ENCODE measurements around the gene CDK14.

CDK14 gene

DNA sequence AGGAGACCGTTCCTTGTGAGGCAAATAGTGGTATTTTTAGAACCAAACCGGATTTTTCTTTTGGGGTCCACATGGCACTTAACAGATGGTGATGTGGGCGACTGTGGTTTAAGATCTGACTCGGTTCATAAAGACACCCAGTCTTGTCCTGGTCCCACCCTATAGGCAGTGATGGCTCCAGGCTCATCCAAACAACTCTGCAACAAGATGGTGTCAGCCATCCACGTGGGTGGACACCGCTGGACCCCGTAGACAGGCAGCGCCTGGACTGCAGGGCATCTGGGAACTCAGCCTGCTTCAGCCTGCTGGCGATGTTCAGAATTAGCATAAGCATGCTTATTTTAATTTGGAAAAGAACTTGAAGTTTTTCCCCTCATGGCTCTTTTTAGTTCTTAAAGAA lies 409.7 kb downstream of the CDK14 start:
- no peak overlapping the region for H3K27ac ChIP-seq
- TF ChIP-seq, protein P1, sequence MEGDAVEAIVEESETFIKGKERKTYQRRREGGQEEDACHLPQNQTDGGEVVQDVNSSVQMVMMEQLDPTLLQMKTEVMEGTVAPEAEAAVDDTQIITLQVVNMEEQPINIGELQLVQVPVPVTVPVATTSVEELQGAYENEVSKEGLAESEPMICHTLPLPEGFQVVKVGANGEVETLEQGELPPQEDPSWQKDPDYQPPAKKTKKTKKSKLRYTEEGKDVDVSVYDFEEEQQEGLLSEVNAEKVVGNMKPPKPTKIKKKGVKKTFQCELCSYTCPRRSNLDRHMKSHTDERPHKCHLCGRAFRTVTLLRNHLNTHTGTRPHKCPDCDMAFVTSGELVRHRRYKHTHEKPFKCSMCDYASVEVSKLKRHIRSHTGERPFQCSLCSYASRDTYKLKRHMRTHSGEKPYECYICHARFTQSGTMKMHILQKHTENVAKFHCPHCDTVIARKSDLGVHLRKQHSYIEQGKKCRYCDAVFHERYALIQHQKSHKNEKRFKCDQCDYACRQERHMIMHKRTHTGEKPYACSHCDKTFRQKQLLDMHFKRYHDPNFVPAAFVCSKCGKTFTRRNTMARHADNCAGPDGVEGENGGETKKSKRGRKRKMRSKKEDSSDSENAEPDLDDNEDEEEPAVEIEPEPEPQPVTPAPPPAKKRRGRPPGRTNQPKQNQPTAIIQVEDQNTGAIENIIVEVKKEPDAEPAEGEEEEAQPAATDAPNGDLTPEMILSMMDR (conservative IDR thresholded peaks at IDR 0.05) = no peak

DNA sequence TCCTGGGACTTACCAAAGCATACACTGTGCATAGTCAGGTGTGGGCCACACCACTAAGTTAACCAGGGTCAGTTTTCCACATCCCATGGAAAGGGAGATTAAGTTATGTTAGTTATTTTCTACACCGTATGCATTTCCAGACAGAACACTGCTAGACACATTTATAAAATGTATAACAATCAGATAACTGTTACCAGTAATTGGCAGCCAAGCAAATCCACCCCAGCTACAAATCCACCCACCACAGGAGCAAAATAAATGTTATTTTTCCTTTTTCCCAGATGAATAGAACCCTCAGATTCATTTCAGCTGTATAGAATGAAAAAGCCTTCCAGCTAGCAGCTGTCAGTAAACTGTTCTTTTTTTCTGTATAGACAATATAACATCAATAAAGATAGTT lies 411.2 kb downstream of the CDK14 start:
- H3K27ac ChIP-seq = no peak overlapping the region
- TF ChIP-seq, protein P1 (conservative IDR thresholded peaks at IDR 0.05) = no peak

DNA sequence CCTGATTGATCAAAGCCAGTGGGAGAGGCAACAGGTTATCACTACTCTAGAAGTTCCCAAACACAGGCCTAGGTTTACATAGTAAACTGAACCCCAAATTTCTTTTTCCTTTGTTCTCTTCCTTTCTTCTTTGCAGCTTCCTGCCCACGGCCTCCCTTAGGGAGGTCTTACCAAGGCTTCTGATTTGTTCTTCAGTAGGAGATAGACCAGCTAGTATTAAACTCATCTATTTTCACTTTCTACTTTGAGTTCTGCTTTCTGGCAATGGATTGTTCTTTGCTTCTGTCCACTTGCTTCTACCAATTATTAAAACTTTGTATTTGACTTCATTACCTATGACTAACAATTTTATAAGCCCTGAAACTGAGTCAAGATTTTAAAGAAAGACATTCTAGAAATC lies 417.0 kb downstream of the CDK14 start:
- TF ChIP-seq, protein P1 (conservative IDR thresholded peaks at IDR 0.05) = no peak
- no peak overlapping the region for H3K27ac ChIP-seq

DNA sequence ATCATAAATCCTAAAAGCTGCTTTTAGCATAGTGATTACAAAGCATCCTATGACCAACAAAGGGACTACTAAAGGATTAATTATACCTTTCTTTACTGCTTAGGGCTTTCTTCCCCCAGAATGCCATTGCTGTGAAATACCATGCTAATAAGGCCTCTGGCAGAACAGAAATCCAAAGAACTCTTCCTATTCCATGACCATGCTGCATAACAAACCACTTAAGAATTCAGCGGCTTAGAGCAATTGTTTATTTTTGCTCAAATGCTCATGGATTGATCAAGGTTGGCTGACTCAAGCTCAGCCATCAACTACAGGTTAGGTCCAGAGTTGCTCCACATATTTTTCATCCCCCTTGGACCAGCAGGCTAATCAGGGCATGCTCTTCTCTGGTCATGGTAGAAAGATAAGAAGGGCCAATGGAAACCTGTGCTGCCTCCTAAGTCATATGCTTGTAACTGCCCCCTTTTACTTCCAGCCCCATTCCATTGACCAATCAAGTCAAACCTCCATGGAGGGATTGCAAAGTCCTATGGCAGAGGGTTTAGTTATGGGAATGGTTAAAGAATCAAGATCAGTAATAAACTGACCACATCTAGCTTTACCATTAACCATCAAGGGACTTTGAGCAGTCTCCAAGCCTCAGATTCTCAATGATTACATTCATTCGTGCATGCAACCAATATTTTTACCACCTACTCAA lies 423.7 kb downstream of the CDK14 start:
- no peak overlapping the region for H3K27ac ChIP-seq
- TF ChIP-seq, protein P1 (conservative IDR thresholded peaks at IDR 0.05) = no peak

DNA sequence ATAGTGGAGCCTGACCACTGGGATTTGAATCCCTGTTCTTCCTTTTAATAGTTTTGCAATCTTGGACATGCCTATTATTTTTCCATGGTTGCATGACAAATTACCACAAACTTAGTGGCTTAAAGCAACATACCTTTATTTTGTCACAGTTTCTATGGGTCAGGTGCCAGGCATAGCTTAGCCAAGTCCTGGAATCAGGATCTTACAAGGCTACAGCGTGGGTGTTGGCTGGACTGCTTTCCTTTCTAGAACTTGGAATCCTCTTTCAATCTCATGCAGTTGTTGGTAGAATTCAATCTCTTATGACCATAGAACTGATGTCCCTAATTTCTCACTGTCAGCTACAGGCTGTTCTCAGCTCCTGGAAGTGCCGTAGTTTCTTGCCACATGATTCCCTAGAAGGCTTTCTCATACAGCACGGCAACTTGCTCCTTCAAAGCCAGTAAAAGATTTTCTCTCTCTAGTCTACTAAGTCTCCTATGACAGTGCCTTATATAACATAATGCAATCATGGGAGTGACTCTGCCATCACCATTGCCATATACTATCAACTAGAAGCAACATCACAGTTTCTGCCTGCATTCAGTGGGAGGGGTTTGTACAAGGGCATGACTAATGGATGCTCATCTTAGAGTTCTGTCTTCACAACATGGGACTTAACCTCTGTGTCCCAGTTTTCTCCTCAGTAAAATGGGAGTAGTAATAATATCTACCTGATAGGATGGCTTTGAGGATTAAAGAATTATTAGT lies 424.7 kb downstream of the CDK14 start:
- no peak overlapping the region for H3K27ac ChIP-seq
- TF ChIP-seq, protein P1 (conservative IDR thresholded peaks at IDR 0.05) = no peak

DNA sequence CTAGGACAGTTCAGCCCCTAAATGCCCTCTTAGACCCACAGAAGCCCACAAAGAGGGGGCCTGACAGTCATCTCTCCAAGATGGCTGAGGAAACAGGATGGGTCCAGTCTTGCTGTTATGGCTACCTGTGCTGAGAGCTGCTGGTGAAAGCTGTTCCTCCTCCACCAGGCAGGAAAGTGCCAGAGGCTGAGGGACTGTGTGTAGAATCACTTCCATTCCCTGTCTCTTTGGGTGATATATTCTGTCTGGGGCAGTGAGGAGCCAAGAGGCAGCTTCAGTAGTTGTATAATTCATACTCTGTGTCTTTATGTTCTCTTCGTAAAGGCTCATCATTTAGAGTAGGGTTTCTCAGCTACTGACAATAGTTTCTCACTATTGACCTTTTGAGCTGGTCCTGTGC lies 425.8 kb downstream of the CDK14 start:
- TF ChIP-seq, protein P1 (conservative IDR thresholded peaks at IDR 0.05) = no peak
- no peak overlapping the region for H3K27ac ChIP-seq

DNA sequence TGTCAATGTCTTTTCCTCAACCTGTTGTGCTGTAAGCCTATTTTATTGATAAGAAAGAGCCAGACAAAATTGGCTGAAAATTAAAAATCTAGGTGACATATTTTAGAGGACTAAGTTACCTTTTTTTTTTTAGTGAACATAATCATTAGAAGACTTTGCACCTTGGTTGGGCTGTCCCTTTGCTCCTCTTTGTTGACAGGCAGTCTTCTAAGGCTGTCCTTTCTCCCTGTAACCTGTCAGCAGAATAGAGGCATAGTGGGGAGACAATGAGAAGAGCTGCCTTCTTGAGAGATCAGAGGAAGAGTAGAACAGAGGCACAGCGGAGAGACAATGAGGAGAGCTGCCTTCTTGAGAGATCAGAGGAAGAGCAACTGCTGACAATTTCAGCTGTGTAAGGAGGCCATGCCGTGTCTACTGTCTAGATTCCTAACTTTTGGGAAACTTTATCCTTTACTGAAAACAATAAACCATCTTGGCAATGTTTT lies 429.8 kb downstream of the CDK14 start:
- no peak overlapping the region for H3K27ac ChIP-seq
- TF ChIP-seq, protein P1 (conservative IDR thresholded peaks at IDR 0.05) = no peak
